A673 (cell line): Measurements from ENCODE around the gene GRAP2.
"Not testable (repeated sequence)": the region's sequence is repeated elsewhere in the genome, so short reads cannot be mapped to it uniquely, and the experiment has no call there.

Source experiments
- EZH2 ChIP-seq: fragments of 200-600 bp; sonication (generic); IDR thresholded peaks from 2 replicates; pipeline ENCODE4 v1.6.1; 2017; ENCODE audit warnings: borderline replicate concordance, low read depth, mild to moderate bottlenecking, mixed read lengths, antibody characterized with exemption, low read length; ENCODE audit not compliant: poor library complexity, severe bottlenecking
- TF ChIP-seq, protein P1 (sequence below): fragments of 300-800, 200-600 bp; sonication (generic); conservative IDR thresholded peaks from 2 replicates; pipeline ENCODE4 v1.5.1; 2017; ENCODE audit warnings: low read depth, mild to moderate bottlenecking, antibody characterized with exemption, low read length, moderate library complexity, mixed read lengths

DNA sequence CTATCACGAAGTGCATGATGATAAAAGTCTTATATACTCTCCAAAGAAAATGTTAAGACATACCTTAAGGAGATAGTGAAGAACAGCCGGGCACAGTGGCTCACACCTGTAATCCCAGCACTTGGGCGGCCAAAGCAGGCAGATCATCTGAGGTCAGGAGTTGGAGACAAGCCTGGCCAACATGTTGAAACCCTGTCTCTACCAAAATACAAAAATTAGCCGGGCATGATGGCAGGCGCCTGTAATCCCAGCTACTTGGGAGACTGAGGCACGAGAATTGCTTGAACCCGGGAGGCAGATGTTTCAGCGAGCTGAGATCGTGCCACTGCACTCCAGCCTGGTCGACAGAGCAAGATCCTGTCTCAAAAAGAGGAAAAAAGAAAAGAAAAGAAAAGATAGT is 3.1 kb downstream of the GRAP2 start:
- TF ChIP-seq, protein P1, sequence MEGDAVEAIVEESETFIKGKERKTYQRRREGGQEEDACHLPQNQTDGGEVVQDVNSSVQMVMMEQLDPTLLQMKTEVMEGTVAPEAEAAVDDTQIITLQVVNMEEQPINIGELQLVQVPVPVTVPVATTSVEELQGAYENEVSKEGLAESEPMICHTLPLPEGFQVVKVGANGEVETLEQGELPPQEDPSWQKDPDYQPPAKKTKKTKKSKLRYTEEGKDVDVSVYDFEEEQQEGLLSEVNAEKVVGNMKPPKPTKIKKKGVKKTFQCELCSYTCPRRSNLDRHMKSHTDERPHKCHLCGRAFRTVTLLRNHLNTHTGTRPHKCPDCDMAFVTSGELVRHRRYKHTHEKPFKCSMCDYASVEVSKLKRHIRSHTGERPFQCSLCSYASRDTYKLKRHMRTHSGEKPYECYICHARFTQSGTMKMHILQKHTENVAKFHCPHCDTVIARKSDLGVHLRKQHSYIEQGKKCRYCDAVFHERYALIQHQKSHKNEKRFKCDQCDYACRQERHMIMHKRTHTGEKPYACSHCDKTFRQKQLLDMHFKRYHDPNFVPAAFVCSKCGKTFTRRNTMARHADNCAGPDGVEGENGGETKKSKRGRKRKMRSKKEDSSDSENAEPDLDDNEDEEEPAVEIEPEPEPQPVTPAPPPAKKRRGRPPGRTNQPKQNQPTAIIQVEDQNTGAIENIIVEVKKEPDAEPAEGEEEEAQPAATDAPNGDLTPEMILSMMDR = not testable (repeated sequence)
- TF ChIP-seq EZH2 = not testable (repeated sequence)
